ENCODE data around the gene LIPE.
A peak's percentile ranks its signal among the peaks of the same experiment; 100 is the strongest.
"Not testable (repeated sequence)": the region's sequence is repeated elsewhere in the genome, so short reads cannot be mapped to it uniquely, and the experiment has no call there.

The LIPE gene

DNA sequence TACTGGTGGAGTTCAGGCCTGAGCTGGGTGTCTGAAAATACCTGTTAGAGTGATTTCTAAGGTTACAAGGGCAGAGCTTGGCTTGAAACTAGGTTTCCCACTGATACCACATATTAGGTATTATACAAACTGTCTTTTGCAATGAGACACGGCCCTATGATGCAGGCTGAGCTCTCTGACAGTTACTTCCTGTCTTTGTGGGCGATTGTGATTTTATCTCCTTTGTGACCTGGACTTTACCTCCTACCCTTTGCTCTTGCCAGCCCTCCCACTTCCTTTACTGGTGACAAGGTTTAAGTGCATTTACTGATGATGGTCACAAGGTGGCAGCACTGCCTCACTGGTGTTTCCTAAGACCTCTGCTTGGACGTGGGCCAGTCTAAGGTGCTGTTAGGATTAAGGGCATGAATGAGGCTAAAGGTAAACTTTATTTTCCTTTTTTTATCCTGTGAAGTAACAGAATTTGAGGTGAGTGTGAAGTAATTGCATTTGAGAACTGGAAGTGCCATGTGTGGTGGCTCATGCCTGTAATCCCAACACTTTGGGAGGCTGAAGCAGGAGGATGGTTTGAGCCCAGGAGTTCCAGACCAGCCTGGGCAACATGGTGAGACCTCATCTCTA lies 23.2 kb upstream of the LIPE start:
- TF ChIP-seq TOX (CRISPR knock-in tag; IDR thresholded peaks at IDR 0.05; ENCODE audit: borderline replicate concordance): no peak
- TF ChIP-seq ZC3H10 (CRISPR knock-in tag; IDR thresholded peaks at IDR 0.05): no peak
- no peak for TF ChIP-seq PPARA (CRISPR knock-in tag; IDR thresholded peaks at IDR 0.05; ENCODE audit: borderline replicate concordance)
- no peak for TF ChIP-seq BACH2 (CRISPR knock-in tag; IDR thresholded peaks at IDR 0.05; ENCODE audit: borderline replicate concordance)
- no peak for TF ChIP-seq OSR1 (CRISPR knock-in tag; IDR thresholded peaks at IDR 0.05)
- TF ChIP-seq, protein P1, sequence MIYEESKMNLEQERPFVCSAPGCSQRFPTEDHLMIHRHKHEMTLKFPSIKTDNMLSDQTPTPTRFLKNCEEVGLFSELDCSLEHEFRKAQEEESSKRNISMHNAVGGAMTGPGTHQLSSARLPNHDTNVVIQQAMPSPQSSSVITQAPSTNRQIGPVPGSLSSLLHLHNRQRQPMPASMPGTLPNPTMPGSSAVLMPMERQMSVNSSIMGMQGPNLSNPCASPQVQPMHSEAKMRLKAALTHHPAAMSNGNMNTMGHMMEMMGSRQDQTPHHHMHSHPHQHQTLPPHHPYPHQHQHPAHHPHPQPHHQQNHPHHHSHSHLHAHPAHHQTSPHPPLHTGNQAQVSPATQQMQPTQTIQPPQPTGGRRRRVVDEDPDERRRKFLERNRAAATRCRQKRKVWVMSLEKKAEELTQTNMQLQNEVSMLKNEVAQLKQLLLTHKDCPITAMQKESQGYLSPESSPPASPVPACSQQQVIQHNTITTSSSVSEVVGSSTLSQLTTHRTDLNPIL (CRISPR knock-in tag; IDR thresholded peaks at IDR 0.05; ENCODE audit: low read depth): no peak
- no peak for TF ChIP-seq ZNF8 (CRISPR knock-in tag; IDR thresholded peaks at IDR 0.05)
- no peak for TF ChIP-seq ZFP30 (CRISPR knock-in tag; IDR thresholded peaks at IDR 0.05)
- no peak for TF ChIP-seq GLIS3 (CRISPR knock-in tag; IDR thresholded peaks at IDR 0.05)
- TF ChIP-seq ZNF70 (CRISPR knock-in tag; IDR thresholded peaks at IDR 0.05): no peak
- TF ChIP-seq RARB (CRISPR knock-in tag; IDR thresholded peaks at IDR 0.05): no peak
- ATAC-seq: peak; percentile 87

DNA sequence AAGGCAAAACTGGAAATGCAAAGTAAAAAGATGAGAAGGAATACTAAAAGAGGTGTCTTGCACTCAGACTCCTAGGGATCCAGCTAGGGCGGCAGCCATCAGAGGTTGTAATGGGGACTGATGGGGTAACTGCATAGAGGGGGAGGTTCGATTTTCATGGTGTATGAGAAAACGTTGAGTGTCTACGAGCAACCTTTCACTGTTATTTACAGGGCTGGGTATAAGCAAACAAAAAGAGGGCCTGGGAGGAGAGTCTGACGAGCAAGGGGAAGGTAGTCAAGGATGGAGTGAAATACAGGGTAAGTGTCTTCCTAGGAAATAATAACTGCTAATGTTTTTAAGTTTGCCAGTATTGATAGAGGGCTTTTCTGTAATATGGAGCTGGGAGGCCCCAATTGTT lies 21.1 kb upstream of the LIPE start:
- ATAC-seq: not testable (repeated sequence)

DNA sequence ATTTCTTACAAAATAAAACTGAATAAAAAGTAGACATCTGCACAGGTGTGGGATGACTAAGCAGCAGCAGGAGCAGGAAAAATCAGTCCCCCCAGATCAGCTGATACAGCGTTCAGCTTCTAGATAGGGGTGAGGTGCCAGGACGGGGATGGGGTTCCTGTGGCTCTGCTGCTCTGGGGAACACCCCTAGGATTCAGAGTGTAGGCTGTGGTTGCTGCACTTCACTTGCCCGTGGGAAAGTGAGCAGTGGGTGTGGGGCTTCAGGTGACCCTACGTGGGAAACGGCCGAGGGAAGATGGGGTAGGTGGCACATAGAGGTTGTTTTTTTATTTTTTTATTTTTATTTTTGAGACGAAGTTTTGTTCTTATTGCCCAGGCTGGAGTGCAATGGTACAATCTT lies 18.8 kb upstream of the LIPE start:
- ATAC-seq: no peak
- TF ChIP-seq, protein P2, sequence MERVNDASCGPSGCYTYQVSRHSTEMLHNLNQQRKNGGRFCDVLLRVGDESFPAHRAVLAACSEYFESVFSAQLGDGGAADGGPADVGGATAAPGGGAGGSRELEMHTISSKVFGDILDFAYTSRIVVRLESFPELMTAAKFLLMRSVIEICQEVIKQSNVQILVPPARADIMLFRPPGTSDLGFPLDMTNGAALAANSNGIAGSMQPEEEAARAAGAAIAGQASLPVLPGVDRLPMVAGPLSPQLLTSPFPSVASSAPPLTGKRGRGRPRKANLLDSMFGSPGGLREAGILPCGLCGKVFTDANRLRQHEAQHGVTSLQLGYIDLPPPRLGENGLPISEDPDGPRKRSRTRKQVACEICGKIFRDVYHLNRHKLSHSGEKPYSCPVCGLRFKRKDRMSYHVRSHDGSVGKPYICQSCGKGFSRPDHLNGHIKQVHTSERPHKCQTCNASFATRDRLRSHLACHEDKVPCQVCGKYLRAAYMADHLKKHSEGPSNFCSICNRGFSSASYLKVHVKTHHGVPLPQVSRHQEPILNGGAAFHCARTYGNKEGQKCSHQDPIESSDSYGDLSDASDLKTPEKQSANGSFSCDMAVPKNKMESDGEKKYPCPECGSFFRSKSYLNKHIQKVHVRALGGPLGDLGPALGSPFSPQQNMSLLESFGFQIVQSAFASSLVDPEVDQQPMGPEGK (CRISPR knock-in tag; IDR thresholded peaks at IDR 0.05; ENCODE audit: borderline replicate concordance): no peak

DNA sequence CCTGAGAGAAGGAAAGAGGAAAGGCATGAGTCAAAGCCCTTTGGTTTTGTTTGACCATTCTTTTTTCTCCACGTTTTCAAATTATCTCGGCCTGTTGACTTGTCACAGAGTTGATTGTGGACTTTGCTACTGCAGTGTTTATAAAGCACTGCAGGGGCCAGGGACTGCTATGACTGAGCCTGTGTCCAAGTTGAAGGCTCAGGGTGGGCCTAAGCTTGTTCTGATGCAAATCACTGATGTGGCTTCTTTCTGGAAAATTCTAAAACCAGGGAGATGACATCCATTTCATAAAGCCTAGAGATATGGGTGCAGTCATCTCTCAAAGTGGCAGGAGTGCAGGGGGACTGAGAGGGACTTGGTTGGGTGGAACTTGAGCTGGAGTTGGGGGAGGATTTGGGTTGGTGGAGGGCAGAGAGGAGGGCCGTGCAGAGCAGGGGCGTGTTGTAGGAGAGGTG lies 16.8 kb upstream of the LIPE start:
- TF ChIP-seq PPARA (CRISPR knock-in tag; IDR thresholded peaks at IDR 0.05; ENCODE audit: borderline replicate concordance) (no peak), TOX (CRISPR knock-in tag; IDR thresholded peaks at IDR 0.05; ENCODE audit: borderline replicate concordance) (no peak), OSR1 (CRISPR knock-in tag; IDR thresholded peaks at IDR 0.05) (no peak), TCF4 (CRISPR knock-in tag; IDR thresholded peaks at IDR 0.05; ENCODE audit: borderline replicate concordance) (no peak), ZC3H10 (CRISPR knock-in tag; IDR thresholded peaks at IDR 0.05) (no peak), ISL1 (CRISPR knock-in tag; IDR thresholded peaks at IDR 0.05) (no peak), ESRRG (CRISPR knock-in tag; IDR thresholded peaks at IDR 0.05) (no peak), ZNF565 (CRISPR knock-in tag; conservative IDR thresholded peaks at IDR 0.05; ENCODE audit: low read depth) (no peak), BACH2 (CRISPR knock-in tag; IDR thresholded peaks at IDR 0.05; ENCODE audit: borderline replicate concordance) (no peak), CSDC2 (CRISPR knock-in tag; IDR thresholded peaks at IDR 0.05) (no peak)
- TF ChIP-seq, protein P1 (CRISPR knock-in tag; IDR thresholded peaks at IDR 0.05; ENCODE audit: low read depth): no peak
- TF ChIP-seq, protein P2 (CRISPR knock-in tag; IDR thresholded peaks at IDR 0.05; ENCODE audit: borderline replicate concordance): no peak
- TF ChIP-seq, protein P3, sequence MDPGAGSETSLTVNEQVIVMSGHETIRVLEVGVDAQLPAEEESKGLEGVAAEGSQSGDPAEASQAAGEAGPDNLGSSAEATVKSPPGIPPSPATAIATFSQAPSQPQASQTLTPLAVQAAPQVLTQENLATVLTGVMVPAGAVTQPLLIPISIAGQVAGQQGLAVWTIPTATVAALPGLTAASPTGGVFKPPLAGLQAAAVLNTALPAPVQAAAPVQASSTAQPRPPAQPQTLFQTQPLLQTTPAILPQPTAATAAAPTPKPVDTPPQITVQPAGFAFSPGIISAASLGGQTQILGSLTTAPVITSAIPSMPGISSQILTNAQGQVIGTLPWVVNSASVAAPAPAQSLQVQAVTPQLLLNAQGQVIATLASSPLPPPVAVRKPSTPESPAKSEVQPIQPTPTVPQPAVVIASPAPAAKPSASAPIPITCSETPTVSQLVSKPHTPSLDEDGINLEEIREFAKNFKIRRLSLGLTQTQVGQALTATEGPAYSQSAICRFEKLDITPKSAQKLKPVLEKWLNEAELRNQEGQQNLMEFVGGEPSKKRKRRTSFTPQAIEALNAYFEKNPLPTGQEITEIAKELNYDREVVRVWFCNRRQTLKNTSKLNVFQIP (CRISPR knock-in tag; IDR thresholded peaks at IDR 0.05; ENCODE audit: borderline replicate concordance, low read depth): no peak
- no peak for ATAC-seq

DNA sequence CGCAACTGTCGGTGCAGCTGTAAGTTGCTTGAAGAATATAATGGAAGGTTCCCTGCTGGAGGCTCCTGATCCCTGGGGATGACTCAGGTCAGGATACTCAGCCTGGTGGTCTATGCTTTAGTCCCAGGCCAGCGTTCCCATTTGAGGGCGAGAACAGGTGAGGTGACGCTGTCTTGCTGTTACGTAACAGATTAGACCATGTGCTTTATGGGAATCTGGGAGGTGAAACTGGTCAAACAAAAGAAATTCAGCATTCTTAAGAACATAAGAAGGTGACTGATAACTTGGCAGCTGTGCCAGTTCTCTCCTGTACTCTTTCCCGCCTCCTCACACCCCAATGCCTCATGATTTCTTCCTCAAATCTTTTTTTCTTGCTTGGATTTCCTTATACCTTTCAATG lies 15.6 kb upstream of the LIPE start, which contains the start of gene CXCL17:
TSS of gene CXCL17 (minus strand) at position 114 of the 400 bp plus-strand sequence. CDS start 114 bp downstream, outside the sequence.
- ATAC-seq: no peak
- no peak for TF ChIP-seq ZNF70 (CRISPR knock-in tag; IDR thresholded peaks at IDR 0.05)
- TF ChIP-seq TCF4 (CRISPR knock-in tag; IDR thresholded peaks at IDR 0.05; ENCODE audit: borderline replicate concordance): no peak
- TF ChIP-seq, protein P4, sequence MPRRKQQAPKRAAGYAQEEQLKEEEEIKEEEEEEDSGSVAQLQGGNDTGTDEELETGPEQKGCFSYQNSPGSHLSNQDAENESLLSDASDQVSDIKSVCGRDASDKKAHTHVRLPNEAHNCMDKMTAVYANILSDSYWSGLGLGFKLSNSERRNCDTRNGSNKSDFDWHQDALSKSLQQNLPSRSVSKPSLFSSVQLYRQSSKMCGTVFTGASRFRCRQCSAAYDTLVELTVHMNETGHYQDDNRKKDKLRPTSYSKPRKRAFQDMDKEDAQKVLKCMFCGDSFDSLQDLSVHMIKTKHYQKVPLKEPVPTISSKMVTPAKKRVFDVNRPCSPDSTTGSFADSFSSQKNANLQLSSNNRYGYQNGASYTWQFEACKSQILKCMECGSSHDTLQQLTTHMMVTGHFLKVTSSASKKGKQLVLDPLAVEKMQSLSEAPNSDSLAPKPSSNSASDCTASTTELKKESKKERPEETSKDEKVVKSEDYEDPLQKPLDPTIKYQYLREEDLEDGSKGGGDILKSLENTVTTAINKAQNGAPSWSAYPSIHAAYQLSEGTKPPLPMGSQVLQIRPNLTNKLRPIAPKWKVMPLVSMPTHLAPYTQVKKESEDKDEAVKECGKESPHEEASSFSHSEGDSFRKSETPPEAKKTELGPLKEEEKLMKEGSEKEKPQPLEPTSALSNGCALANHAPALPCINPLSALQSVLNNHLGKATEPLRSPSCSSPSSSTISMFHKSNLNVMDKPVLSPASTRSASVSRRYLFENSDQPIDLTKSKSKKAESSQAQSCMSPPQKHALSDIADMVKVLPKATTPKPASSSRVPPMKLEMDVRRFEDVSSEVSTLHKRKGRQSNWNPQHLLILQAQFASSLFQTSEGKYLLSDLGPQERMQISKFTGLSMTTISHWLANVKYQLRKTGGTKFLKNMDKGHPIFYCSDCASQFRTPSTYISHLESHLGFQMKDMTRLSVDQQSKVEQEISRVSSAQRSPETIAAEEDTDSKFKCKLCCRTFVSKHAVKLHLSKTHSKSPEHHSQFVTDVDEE (CRISPR knock-in tag; IDR thresholded peaks at IDR 0.05): no peak
- TF ChIP-seq ARNTL (CRISPR knock-in tag; IDR thresholded peaks at IDR 0.05; ENCODE audit: borderline replicate concordance, low read depth): no peak
- no peak for TF ChIP-seq ESRRG (CRISPR knock-in tag; IDR thresholded peaks at IDR 0.05)
- TF ChIP-seq CSDC2 (CRISPR knock-in tag; IDR thresholded peaks at IDR 0.05): no peak
- no peak for TF ChIP-seq TOX (CRISPR knock-in tag; IDR thresholded peaks at IDR 0.05; ENCODE audit: borderline replicate concordance)
- TF ChIP-seq, protein P5, sequence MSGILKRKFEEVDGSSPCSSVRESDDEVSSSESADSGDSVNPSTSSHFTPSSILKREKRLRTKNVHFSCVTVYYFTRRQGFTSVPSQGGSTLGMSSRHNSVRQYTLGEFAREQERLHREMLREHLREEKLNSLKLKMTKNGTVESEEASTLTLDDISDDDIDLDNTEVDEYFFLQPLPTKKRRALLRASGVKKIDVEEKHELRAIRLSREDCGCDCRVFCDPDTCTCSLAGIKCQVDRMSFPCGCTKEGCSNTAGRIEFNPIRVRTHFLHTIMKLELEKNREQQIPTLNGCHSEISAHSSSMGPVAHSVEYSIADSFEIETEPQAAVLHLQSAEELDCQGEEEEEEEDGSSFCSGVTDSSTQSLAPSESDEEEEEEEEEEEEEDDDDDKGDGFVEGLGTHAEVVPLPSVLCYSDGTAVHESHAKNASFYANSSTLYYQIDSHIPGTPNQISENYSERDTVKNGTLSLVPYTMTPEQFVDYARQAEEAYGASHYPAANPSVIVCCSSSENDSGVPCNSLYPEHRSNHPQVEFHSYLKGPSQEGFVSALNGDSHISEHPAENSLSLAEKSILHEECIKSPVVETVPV (CRISPR knock-in tag; IDR thresholded peaks at IDR 0.05): no peak
- no peak for TF ChIP-seq ISL1 (CRISPR knock-in tag; IDR thresholded peaks at IDR 0.05)
- TF ChIP-seq ZNF565 (CRISPR knock-in tag; conservative IDR thresholded peaks at IDR 0.05; ENCODE audit: low read depth): no peak
